ENCODE data around the gene RPL9.

The RPL9 gene

GRCh38 chr4:39484582-39485272, 26.0 kb upstream of the RPL9 start:
- H3K36me3 ChIP-seq (replicated peaks): no peaks in the 10 kb centered on the region
- no peak overlapping the region for H3K27ac ChIP-seq
- H3K4me3 ChIP-seq (ENCODE audit: low read depth, low read length): no peak overlapping the region
- no peaks in the 10 kb centered on the region for H3K27me3 ChIP-seq (replicated peaks)
- in situ Hi-C loops (cut with HindIII; ENCODE audit: low pct_ligation_motif_present, low sequenced_read_pairs): no loop called here
- no peak for DNase-seq
- no peak for TF ChIP-seq CTCF (IDR thresholded peaks at IDR 0.05; ENCODE audit: low read depth, low read length, missing control alignments)

GRCh38 chr4:39480902-39481695, 22.4 kb upstream of the RPL9 start:
- DNase-seq: no peak
- Histone ChIP-seq H3K27ac (no peak overlapping the region), H3K36me3 (replicated peaks) (no peaks in the 10 kb centered on the region), H3K4me3 (ENCODE audit: low read depth, low read length) (no peak overlapping the region), H3K27me3 (replicated peaks) (no peaks in the 10 kb centered on the region)
- in situ Hi-C loops (cut with HindIII; ENCODE audit: low pct_ligation_motif_present, low sequenced_read_pairs): no loop called here
- TF ChIP-seq CTCF (IDR thresholded peaks at IDR 0.05; ENCODE audit: low read depth, low read length, missing control alignments): no peak

DNA sequence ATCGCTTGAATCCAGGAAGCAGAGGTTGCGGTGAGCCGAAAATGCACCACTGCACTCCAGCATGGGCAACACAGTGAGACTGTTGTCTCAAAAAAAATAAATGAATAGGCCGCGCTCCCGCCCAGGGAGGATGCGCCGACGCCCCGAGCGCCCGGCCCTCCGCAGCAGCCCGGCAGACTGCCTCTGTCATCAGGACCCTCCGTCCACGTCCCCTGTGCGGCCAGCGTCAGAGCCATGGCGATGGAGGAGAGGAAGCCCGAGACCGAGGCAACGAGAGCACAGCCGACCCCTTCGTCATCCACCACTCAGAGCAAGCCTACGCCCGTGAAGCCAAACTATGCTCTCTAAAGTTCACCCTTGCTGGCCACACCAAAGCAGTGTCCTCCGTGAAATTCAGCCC, 21.5 kb upstream of the RPL9 start:
- in situ Hi-C loops (cut with HindIII; ENCODE audit: low pct_ligation_motif_present, low sequenced_read_pairs): no loop called here

DNA sequence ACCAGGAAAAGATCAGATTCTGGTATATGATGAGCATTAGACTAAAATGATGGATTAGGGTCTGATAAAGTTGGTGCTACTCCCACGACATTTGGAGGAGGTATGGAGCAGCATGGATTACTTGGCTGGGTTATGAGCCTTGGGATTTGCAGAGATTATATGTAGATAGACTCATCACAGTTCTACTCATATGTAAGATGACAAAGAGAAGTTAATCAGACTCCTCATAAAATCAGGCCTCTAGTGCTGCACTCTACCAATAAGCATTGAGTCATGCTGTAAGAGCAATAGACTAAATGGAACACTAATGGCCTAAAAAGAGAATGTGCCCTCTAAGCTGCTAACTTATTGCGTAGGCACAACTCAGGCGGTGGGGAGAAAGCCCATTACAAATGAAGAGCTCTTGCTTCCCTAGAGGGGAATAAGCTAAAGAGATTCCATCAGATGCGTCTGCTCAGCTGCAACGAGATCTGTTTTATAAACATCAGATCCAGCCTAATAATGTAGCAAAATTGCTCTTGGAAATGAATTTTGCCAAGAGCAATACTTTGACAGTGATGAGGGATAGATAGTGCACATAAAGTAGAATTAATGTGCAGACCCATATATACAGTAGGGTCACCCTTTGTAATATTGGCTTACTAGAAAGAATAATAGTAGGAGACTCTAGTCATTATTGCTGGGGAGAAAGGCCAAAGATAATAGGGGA, 17.6 kb upstream of the RPL9 start:
- Histone ChIP-seq H3K27me3 (replicated peaks) (no peaks in the 10 kb centered on the region), H3K36me3 (replicated peaks) (peaks cover 9% of the 10 kb centered on the region), H3K4me3 (ENCODE audit: low read depth, low read length) (no peak overlapping the region), H3K27ac (no peak overlapping the region)
- TF ChIP-seq CTCF (IDR thresholded peaks at IDR 0.05; ENCODE audit: low read depth, low read length, missing control alignments): no peak
- no peak for DNase-seq
- in situ Hi-C loops (cut with HindIII; ENCODE audit: low pct_ligation_motif_present, low sequenced_read_pairs): no loop called here

More for the DNA sequence above, 21.5 kb upstream of the RPL9 start:
- DNase-seq: no peak
- Histone ChIP-seq H3K4me3 (ENCODE audit: low read depth, low read length) (no peak overlapping the region), H3K36me3 (replicated peaks) (no peaks in the 10 kb centered on the region), H3K27me3 (replicated peaks) (no peaks in the 10 kb centered on the region), H3K27ac (no peak overlapping the region)
- no peak for TF ChIP-seq CTCF (IDR thresholded peaks at IDR 0.05; ENCODE audit: low read depth, low read length, missing control alignments)

DNA sequence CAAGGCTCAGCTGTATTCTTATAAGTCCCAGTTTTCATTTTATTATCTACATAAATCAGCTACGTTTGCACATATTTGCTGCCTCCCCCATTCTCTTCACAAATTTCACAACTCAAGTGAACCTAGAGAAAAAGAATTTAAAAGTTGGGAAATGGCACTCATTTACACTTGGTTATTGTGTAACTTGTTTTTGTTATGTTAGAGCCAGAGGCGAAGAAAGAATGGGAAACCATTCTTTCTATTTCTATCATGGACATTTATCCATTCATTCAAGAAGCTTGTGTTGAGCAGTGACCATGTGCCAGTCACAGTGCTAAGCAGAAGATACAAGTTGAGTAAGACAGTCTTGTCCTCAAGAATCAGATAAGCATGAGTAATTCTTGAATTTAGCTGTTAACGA, 13.7 kb upstream of the RPL9 start:
- H3K4me3 ChIP-seq (ENCODE audit: low read depth, low read length): no peak overlapping the region
- no peaks in the 10 kb centered on the region for H3K27me3 ChIP-seq (replicated peaks)
- DNase-seq: no peak
- TF ChIP-seq CTCF (IDR thresholded peaks at IDR 0.05; ENCODE audit: low read depth, low read length, missing control alignments): no peak
- in situ Hi-C loops (cut with HindIII; ENCODE audit: low pct_ligation_motif_present, low sequenced_read_pairs): no loop called here
- no peak overlapping the region for H3K27ac ChIP-seq
- peaks cover 9% of the 10 kb centered on the region for H3K36me3 ChIP-seq (replicated peaks)
